Measurements from ENCODE around the gene PAEP. TPM values are rescaled to one million over a fixed set of nuclear protein-coding genes. Genes with fewer than 3 reads are reported as not detected.
A peak's percentile ranks its signal among the peaks of the same experiment; 100 is the strongest.

Gene PAEP
- total and polyA plus RNA-seq, 8 donors: not detected

DNA sequence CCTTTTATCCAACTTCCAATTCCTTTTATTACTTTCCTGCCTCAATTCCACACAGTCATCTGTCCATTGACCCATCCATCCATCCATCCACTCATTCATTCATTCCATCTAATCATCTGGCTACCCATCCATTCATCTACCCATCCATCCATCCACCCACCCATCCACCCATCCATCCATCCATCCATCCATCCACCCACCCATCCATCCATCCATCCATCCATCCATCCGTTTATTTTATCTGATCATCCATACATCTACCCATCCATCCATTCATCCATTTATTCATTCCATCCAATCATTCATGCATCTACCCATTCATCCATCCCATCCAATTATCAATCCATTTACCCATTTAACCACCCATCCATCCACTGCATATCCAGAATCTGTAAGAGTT, 11.6 kb downstream of the PAEP start:
- peaks cover 0 to 40% (median 15%) of the 10 kb centered on the region in 3 donors for H3K27me3 ChIP-seq
- no peak overlapping the region for H3K27ac ChIP-seq
- no peak for DNase-seq
- peaks cover 0 to 13% (median 11%) of the 10 kb centered on the region in 4 donors for H3K9me3 ChIP-seq
- intact Hi-C loops (cut with DNase I; ENCODE audit: low total_unique reads): no loop called here
- no peak for TF ChIP-seq POLR2AphosphoS5 (IDR thresholded peaks at IDR 0.05)
- TF ChIP-seq EP300 (IDR thresholded peaks at IDR 0.05): no peak
- TF ChIP-seq POLR2A (IDR thresholded peaks at IDR 0.05): no peak
- TF ChIP-seq CTCF (IDR thresholded peaks at IDR 0.05): no peak
- no peaks in the 10 kb centered on the region for H3K36me3 ChIP-seq
- H3K4me1 ChIP-seq: no peaks in the 10 kb centered on the region
- no peak overlapping the region for H3K4me3 ChIP-seq
- WGBS, 5 donors: 63 to 90% (median 82%) methylated on average over 1 of the region's 1 CpG

DNA sequence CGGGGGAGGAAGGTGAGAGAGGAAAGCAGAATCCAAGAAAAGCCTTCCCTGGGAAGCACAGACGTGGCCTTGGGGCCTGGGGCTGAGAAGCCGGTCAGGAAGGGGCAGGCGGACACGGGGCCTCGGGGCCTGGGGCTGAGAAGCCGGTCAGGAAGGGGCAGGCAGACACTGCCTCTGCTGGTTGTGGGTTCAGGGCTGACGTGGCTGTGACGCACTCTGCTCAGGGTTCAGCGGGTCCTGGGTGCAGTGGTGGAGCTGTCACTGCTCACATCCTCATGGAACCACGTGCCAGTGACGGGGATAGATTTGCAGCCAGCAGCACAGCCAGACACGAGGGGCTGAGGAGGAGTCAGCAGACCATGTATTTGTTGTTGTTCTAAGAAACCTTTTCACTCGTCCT, 12.8 kb downstream of the PAEP start:
- Histone ChIP-seq H3K4me1 (no peaks in the 10 kb centered on the region), H3K9me3 (peaks cover 0 to 5% (median 3%) of the 10 kb centered on the region in 4 donors), H3K4me3 (no peak overlapping the region), H3K27me3 (peaks cover 0 to 40% (median 6%) of the 10 kb centered on the region in 3 donors), H3K27ac (no peak overlapping the region), H3K36me3 (no peaks in the 10 kb centered on the region)
- intact Hi-C loops (cut with DNase I; ENCODE audit: low total_unique reads): no loop called here
- DNase-seq: no peak
- 67 to 78% (median 76%) methylated on average over 13 to 14 of the region's 14 CpGs for WGBS, 5 donors
- TF ChIP-seq CTCF (IDR thresholded peaks at IDR 0.05) (no peak), POLR2A (IDR thresholded peaks at IDR 0.05) (no peak), POLR2AphosphoS5 (IDR thresholded peaks at IDR 0.05) (no peak), EP300 (IDR thresholded peaks at IDR 0.05) (no peak)

DNA sequence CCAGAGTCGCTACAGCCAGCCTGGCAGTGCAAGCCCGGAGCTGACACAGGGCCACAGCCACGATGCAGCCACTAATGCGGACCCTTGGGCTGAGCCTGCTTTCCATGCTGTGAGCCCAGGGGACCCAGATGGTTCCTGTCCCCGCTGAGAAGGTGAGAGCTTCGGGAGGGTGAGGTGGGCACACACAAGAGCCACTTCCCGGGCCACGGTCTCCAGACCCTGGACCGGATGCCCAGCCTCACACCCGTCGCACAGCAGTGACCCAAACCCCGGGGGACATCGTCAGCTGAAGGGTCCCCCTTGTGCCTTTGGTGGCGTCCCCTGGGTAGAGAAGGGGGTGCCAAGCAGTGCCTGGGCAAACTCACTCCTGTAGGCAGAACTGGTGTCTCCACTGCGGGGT, 13.4 kb downstream of the PAEP start:
- peak in 1 of 2 donors; percentile 16 for DNase-seq
- no peak overlapping the region for H3K4me3 ChIP-seq
- intact Hi-C loops (cut with DNase I; ENCODE audit: low total_unique reads): no loop called here
- peaks cover 0 to 40% (median 6%) of the 10 kb centered on the region in 3 donors for H3K27me3 ChIP-seq
- no peaks in the 10 kb centered on the region for H3K36me3 ChIP-seq
- H3K9me3 ChIP-seq: no peaks in the 10 kb centered on the region
- H3K27ac ChIP-seq: no peak overlapping the region
- no peaks in the 10 kb centered on the region for H3K4me1 ChIP-seq
- 80 to 100% (median 92%) methylated on average over 1 to 15 of the region's 15 CpGs for WGBS, 5 donors
- no peak for TF ChIP-seq POLR2AphosphoS5 (IDR thresholded peaks at IDR 0.05)
- TF ChIP-seq CTCF (IDR thresholded peaks at IDR 0.05): no peak
- no peak for TF ChIP-seq EP300 (IDR thresholded peaks at IDR 0.05)
- no peak for TF ChIP-seq POLR2A (IDR thresholded peaks at IDR 0.05)

GRCh38 chr9:135575995-135576631, 14.6 kb downstream of the PAEP start:
- intact Hi-C loops (cut with DNase I; ENCODE audit: low total_unique reads): no loop called here
- Histone ChIP-seq H3K27ac (no peak overlapping the region), H3K36me3 (no peaks in the 10 kb centered on the region), H3K4me1 (no peaks in the 10 kb centered on the region), H3K4me3 (no peak overlapping the region), H3K9me3 (no peaks in the 10 kb centered on the region), H3K27me3 (peaks cover 0 to 50% (median 6%) of the 10 kb centered on the region in 3 donors)
- TF ChIP-seq EP300 (IDR thresholded peaks at IDR 0.05) (no peak), POLR2AphosphoS5 (IDR thresholded peaks at IDR 0.05) (no peak), CTCF (IDR thresholded peaks at IDR 0.05) (no peak), POLR2A (IDR thresholded peaks at IDR 0.05) (no peak)
- DNase-seq: peak in 1 of 2 donors; percentile 20
- 71 to 80% (median 75%) methylated on average over 20 to 22 of the region's 22 CpGs for WGBS, 5 donors
